GM18861 (cell line): ENCODE results near the gene PDXK.

Source experiments
- ATAC-seq: cut with Tn5 transposase; IDR thresholded peaks from one replicate; pipeline ENCODE4 v1.9.1; 2021; ENCODE audit not compliant: unreplicated experiment

The PDXK gene

GRCh38 chr21:43778469-43779335 lies 59.8 kb downstream of the PDXK start:
- ATAC-seq, result no peak

- ATAC-seq, result no peak
Measured at GRCh38 chr21:43779660-43780059, 60.7 kb downstream of the PDXK start.

GRCh38 chr21:43781846-43782245 lies 62.9 kb downstream of the PDXK start:
- ATAC-seq, result no peak

GRCh38 chr21:43782431-43783097 lies 63.6 kb downstream of the PDXK start:
- ATAC-seq, result no peak

- no peak for ATAC-seq
Measured at GRCh38 chr21:43783098-43783700, 64.3 kb downstream of the PDXK start.

- ATAC-seq, result no peak
Measured at GRCh38 chr21:43785134-43785533, 66.2 kb downstream of the PDXK start.

- ATAC-seq, result no peak
Measured at GRCh38 chr21:43786300-43786806, 67.4 kb downstream of the PDXK start.

GRCh38 chr21:43786807-43787440 lies 68.0 kb downstream of the PDXK start:
- ATAC-seq, result no peak

- ATAC-seq, result peak; percentile 82
Measured at GRCh38 chr21:43789276-43790009, 70.5 kb downstream of the PDXK start, which contains the start of gene RRP1. Gene RRP1, plus strand, starts transcription at chr21:43789577. Its CDS starts 53 bp downstream, at chr21:43789630.

GRCh38 chr21:43790010-43790524 lies 71.1 kb downstream of the PDXK start:
- ATAC-seq, result no peak

- no peak for ATAC-seq
Measured at GRCh38 chr21:43792406-43792805, 73.5 kb downstream of the PDXK start.

- ATAC-seq, result no peak
Measured at GRCh38 chr21:43793243-43793642, 74.3 kb downstream of the PDXK start.

- ATAC-seq, result no peak
Measured at GRCh38 chr21:43794311-43794710, 75.4 kb downstream of the PDXK start.

GRCh38 chr21:43794857-43795256 lies 75.9 kb downstream of the PDXK start:
- ATAC-seq, result no peak

GRCh38 chr21:43797415-43797814 lies 78.5 kb downstream of the PDXK start:
- no peak for ATAC-seq

GRCh38 chr21:43797925-43798715 lies 79.2 kb downstream of the PDXK start:
- no peak for ATAC-seq

- ATAC-seq, result no peak
Measured at GRCh38 chr21:43799301-43799840, 80.4 kb downstream of the PDXK start.

GRCh38 chr21:43800124-43800523 lies 81.2 kb downstream of the PDXK start:
- ATAC-seq, result no peak

GRCh38 chr21:43800566-43800965 lies 81.6 kb downstream of the PDXK start:
- no peak for ATAC-seq
